NCI-H1694 treated with DMSO at 0.1 percent for 48 hours (cell line): ENCODE results near the gene TBX21.

Experiments
- DNase-seq: peaks from one replicate; lab custom pipeline; 2025; lab: John Stamatoyannopoulos, UW

TBX21 gene

DNA sequence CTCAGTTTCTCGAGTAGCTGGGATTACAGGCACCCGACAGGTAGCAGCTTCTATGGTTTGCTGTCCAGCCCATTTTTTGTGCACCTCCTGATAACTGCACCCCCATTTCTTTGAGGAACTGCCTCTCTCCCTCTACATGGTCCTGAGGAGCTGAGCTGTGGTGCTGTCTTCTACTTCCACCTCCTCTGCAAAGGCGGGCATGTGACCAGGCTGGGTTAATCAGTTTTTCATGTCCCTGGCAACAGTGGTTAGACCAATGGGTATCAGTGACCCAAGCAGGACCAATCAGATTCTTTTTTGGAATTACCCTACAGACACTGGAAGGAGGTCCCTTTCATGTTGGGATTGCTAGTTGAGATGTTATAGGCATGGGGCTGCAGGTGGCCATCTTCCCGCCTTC lies 41.3 kb downstream of the TBX21 start:
- no peak for DNase-seq

- DNase-seq, result no peak
Observed at GRCh38 chr17:47774987-47775580, 42.0 kb downstream of the TBX21 start.

GRCh38 chr17:47776330-47777197 lies 43.5 kb downstream of the TBX21 start:
- DNase-seq, result peak; percentile 45

DNA sequence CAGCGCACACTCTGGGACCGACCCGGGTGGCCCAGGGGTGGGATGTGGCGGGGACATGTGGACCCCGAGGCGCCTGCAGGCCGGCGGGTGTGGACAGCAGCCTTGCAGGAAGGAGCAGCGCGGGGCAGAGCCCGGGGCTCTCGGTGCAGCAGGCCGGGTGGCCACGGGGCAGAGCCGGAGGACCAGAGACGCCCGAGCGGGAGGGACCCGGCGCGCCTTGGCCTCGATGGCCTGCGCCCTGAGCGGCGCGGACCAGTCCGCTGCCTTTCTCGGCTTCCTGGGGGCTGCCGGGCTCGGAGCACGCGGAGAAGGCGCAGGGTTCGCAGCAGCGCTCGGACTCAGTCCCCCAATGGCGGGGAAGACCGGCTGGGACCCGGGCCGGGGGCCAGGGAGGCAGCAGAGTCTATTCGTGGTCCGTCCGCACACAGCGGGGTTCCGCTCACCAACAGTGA lies 45.2 kb downstream of the TBX21 start:
- no peak for DNase-seq

DNA sequence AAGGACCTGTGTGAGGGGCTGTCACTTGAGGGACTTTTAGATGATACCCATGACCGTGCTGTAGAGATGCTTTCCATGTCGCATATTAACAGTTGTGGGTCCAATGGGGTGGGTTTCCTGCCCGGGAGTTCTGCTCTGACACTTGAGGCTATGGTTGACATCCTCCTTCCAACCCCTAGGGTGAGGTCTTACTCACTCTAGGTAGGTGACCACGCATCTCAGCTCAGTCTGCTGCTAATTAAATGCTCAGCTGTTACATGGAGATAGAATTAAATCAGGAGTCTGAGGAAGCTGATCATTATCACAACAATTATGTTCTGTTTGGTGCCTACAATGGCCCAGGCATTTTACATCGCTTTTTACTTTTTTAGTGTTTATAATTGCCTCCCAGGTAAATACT lies 48.4 kb downstream of the TBX21 start:
- no peak for DNase-seq

DNA sequence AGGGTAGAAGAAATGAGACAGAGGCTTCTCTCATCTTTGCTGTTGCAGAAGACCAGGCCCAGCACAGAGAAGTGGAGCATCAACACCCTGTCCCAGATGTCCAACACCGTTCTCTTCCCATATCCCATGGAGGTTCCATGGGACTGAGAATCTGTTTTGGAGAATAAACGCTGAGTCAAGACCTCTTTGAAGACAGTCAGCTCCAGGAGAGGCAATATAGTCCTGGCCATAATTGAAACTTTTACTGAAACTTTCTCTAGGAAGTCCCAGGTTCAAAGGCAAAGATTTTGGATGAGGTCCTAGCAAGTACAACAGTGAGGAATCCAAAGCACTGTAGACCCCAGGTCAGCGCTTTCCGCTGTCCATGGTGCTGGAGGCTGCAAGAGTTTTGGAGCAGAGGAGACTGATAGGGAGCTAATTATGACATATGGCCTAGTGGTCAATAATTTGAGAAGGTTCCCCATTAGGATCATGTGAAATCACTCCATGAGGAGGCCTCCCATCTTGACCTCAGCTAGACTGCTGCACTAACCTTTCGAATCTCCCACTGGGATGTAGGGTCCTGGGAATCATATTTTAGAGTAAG lies 52.6 kb downstream of the TBX21 start:
- DNase-seq, result no peak

- DNase-seq, result peak; percentile 47
Observed at GRCh38 chr17:47789611-47790561, 56.9 kb downstream of the TBX21 start.

DNA sequence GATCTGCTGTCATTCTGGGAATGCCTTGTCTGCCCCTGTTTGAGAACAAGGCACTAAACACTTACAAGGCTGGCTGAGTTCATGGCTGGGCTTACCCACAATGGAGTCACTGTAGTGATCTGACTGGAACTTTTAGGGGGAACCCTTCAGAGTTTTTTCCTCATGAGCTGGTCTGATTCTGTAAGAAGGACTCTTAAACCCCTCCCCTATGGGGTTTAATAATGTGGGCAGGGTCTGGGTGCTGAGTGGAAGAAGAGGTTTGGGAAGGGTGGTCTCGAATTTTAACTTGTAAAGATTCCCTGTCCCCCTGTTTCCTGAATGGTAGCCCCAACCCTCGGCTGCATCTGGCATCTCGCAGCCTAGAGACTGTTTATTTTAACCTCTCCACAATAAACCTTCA lies 58.0 kb downstream of the TBX21 start:
- no peak for DNase-seq

GRCh38 chr17:47792457-47792856 lies 59.4 kb downstream of the TBX21 start:
- no peak for DNase-seq

- no peak for DNase-seq
Observed at GRCh38 chr17:47792979-47793378, 59.9 kb downstream of the TBX21 start.
